Measurements from ENCODE around the gene FRMD4B. TPM values are rescaled to one million over a fixed set of nuclear protein-coding genes. Genes with fewer than 3 reads are reported as not detected.
"Not testable (repeated sequence)": the region's sequence is repeated elsewhere in the genome, so short reads cannot be mapped to it uniquely, and the experiment has no call there.

FRMD4B gene
- total RNA-seq, 4 donors from 2014 or later, result 37.5 to 66.2 (median 62.5) TPM

GRCh38 chr3:69273896-69274295 is 112.0 kb downstream of the FRMD4B start:
- Histone ChIP-seq H3K9me3 (no peaks in the 10 kb centered on the region), H3K27ac (no peak overlapping the region), H3K4me3 (no peak overlapping the region), H3K36me3 (no peaks in the 10 kb centered on the region), H3K4me1 (peaks cover 0 to 10% (median 0%) of the 10 kb centered on the region in 3 donors), H3K27me3 (no peaks in the 10 kb centered on the region)
- no peak for DNase-seq
- intact Hi-C loops (cut with DNase I), result no loop called here
- TF ChIP-seq CTCF (IDR thresholded peaks at IDR 0.05), result no peak
- 46 to 52% methylated on average over 1 of the region's 1 CpG for WGBS, 2 donors

- no peak for TF ChIP-seq CTCF (IDR thresholded peaks at IDR 0.05)
- TF ChIP-seq POLR2A (IDR thresholded peaks at IDR 0.05), result no peak
- DNase-seq, result no peak
- no peak overlapping the region for H3K4me3 ChIP-seq
- peaks cover 0 to 10% (median 0%) of the 10 kb centered on the region in 3 donors for H3K4me1 ChIP-seq
- H3K9me3 ChIP-seq, result no peaks in the 10 kb centered on the region
- H3K36me3 ChIP-seq, result no peaks in the 10 kb centered on the region
- no peak overlapping the region for H3K27ac ChIP-seq
- H3K27me3 ChIP-seq, result no peaks in the 10 kb centered on the region
- intact Hi-C loops (cut with DNase I), result no loop called here
- WGBS, 2 donors, result 63 to 75% methylated on average over 2 of the region's 2 CpGs
Measured at GRCh38 chr3:69272556-69272955, 113.3 kb downstream of the FRMD4B start.

- Histone ChIP-seq H3K4me1 (peaks cover 0 to 1% (median 0%) of the 10 kb centered on the region in 3 donors), H3K27ac (no peak overlapping the region), H3K27me3 (no peaks in the 10 kb centered on the region), H3K36me3 (no peaks in the 10 kb centered on the region), H3K9me3 (no peaks in the 10 kb centered on the region), H3K4me3 (no peak overlapping the region)
- WGBS, 2 donors, result 79 to 81% methylated on average over 3 of the region's 3 CpGs
- DNase-seq, result no peak
- TF ChIP-seq CTCF (IDR thresholded peaks at IDR 0.05), result no peak
- no peak for TF ChIP-seq POLR2A (IDR thresholded peaks at IDR 0.05)
- intact Hi-C loops (cut with DNase I), result no loop called here
Measured at GRCh38 chr3:69271098-69271497, 114.8 kb downstream of the FRMD4B start.

- 45 to 100% methylated on average over 2 of the region's 2 CpGs for WGBS, 2 donors
- intact Hi-C loops (cut with DNase I), result no loop called here
- Histone ChIP-seq H3K27ac (no peak overlapping the region), H3K27me3 (no peaks in the 10 kb centered on the region), H3K9me3 (no peaks in the 10 kb centered on the region), H3K4me3 (no peak overlapping the region), H3K36me3 (no peaks in the 10 kb centered on the region), H3K4me1 (no peaks in the 10 kb centered on the region)
- DNase-seq, result no peak
- TF ChIP-seq CTCF (IDR thresholded peaks at IDR 0.05) (no peak), POLR2A (IDR thresholded peaks at IDR 0.05) (no peak)
Measured at GRCh38 chr3:69266585-69266984, 119.3 kb downstream of the FRMD4B start.

- intact Hi-C loops (cut with DNase I); H3K27me3 ChIP-seq; H3K36me3 ChIP-seq; H3K27ac ChIP-seq; DNase-seq; H3K4me1 ChIP-seq; H3K9me3 ChIP-seq; H3K4me3 ChIP-seq: not testable (repeated sequence)
- WGBS, 2 donors, result 95 to 96% methylated on average over 2 of the region's 2 CpGs
Measured at GRCh38 chr3:69266071-69266470, 119.8 kb downstream of the FRMD4B start.

- H3K27ac ChIP-seq; H3K36me3 ChIP-seq; H3K4me3 ChIP-seq; H3K4me1 ChIP-seq; intact Hi-C loops (cut with DNase I); H3K27me3 ChIP-seq; DNase-seq; H3K9me3 ChIP-seq: not testable (repeated sequence)
- 90 to 92% methylated on average over 7 of the region's 7 CpGs for WGBS, 2 donors
Measured at GRCh38 chr3:69260843-69261405, 125.0 kb downstream of the FRMD4B start.
